Common myeloid progenitor, CD34-positive (primary cell): ENCODE results near the gene EME1.

Experiments used
- CTCF ChIA-PET: fragments of 350-600 bp; sonication (Branson Sonifier 250); formaldehyde crosslinking; loops from one replicate; lab custom pipeline; 2021; ENCODE audit warnings: antibody characterized with exemption; lab: Charles Lee
- POLR2A ChIA-PET: fragments of 350-600 bp; sonication (Branson Sonifier 250); formaldehyde crosslinking; loops from one replicate; lab custom pipeline; 2021; ENCODE audit warnings: antibody characterized with exemption; lab: Charles Lee
- DNase-seq, 3 donors: peaks; one replicate each; pipeline versions ENCODE4 v3.0.0 to v3.0.0-alpha.2; 2013
- H3K27ac ChIP-seq, 2 experiments: 1 replicate in 1 of 2; 2 replicates in 1 of 2; pipeline ENCODE4 v1.7.0; 2013; ENCODE audit warnings: inconsistent platforms in 2 of 2, low read length in 2 of 2, mild to moderate bottlenecking in 2 of 2, low read depth in 1 of 2, moderate library complexity in 1 of 2; ENCODE audit not compliant: severe bottlenecking in 2 of 2, insufficient read depth in 1 of 2, poor library complexity in 1 of 2
- H3K27me3 ChIP-seq, 5 experiments: replicated peaks in 2 of 5; 1 replicate in 3 of 5; 2 replicates in 2 of 5; pipeline versions ENCODE4 v1.6.1 to v1.7.0; 2013; ENCODE audit warnings: low read length in 4 of 5, mild to moderate bottlenecking in 2 of 5, moderate library complexity in 2 of 5, inconsistent platforms in 1 of 5; ENCODE audit not compliant: insufficient read depth in 5 of 5, control insufficient read depth in 4 of 5
- H3K36me3 ChIP-seq, 4 experiments: 1 replicate in 2 of 4; 2 replicates in 2 of 4; pipeline versions ENCODE4 v1.6.1 to v1.7.0; 2013; ENCODE audit warnings: low read length in 3 of 4, control low read depth in 1 of 4, mild to moderate bottlenecking in 1 of 4; ENCODE audit not compliant: control insufficient read depth in 4 of 4, insufficient read depth in 4 of 4
- H3K4me1 ChIP-seq, 4 experiments: 1 replicate in 3 of 4; 2 replicates in 1 of 4; pipeline versions ENCODE4 v1.6.1 to v1.7.1; 2013; ENCODE audit warnings: low read length in 3 of 4, mild to moderate bottlenecking in 3 of 4, control low read depth in 1 of 4, inconsistent platforms in 1 of 4, moderate library complexity in 1 of 4; ENCODE audit not compliant: control insufficient read depth in 4 of 4, insufficient read depth in 4 of 4; ENCODE audit errors: control extremely low read depth in 1 of 4
- H3K4me3 ChIP-seq, 7 experiments: 1 replicate in 4 of 7; 2 replicates in 3 of 7; pipeline versions ENCODE4 v1.5.1 to v1.7.0; 2013; ENCODE audit warnings: mild to moderate bottlenecking in 7 of 7, low read length in 6 of 7, moderate library complexity in 6 of 7, inconsistent platforms in 2 of 7, low read depth in 2 of 7, control low read depth in 1 of 7; ENCODE audit not compliant: insufficient read depth in 4 of 7, control insufficient read depth in 1 of 7; ENCODE audit errors: extremely low read depth in 1 of 7
- H3K9me3 ChIP-seq, 5 experiments: 1 replicate in 4 of 5; 2 replicates in 1 of 5; pipeline versions ENCODE4 v1.6.1 to v1.7.1; 2013; ENCODE audit warnings: low read length in 4 of 5, mild to moderate bottlenecking in 2 of 5, inconsistent platforms in 1 of 5, low read depth in 1 of 5, moderate library complexity in 1 of 5; ENCODE audit not compliant: control insufficient read depth in 4 of 5, insufficient read depth in 2 of 5; ENCODE audit errors: control extremely low read depth in 1 of 5
- WGBS: methylation state at CpG from one replicate; pipeline ENCODE4 v1.1.5; 2013; ENCODE audit not compliant: insufficient coverage; 5-methylcytosine and 5-hydroxymethylcytosine counted together

Gene EME1

GRCh38 chr17:50370052-50370451 is 3.0 kb upstream of the EME1 start:
- no peaks in the 10 kb centered on the region for H3K9me3 ChIP-seq
- ChIA-PET CTCF (interaction anchor here (0.7 to 3.4 kb wide), 2 partner anchors 8 to 10 kb away, joined by 3 to 24 read pairs; no protein-coding TSS in a partner anchor), POLR2A (no interaction called here)
- no peak overlapping the region for H3K27ac ChIP-seq
- peaks cover 4 to 19% (median 15%) of the 10 kb centered on the region in 4 experiments for H3K4me1 ChIP-seq
- no peak for DNase-seq
- H3K36me3 ChIP-seq = peaks cover 5 to 57% (median 49%) of the 10 kb centered on the region in 4 experiments
- H3K4me3 ChIP-seq = no peak overlapping the region
- H3K27me3 ChIP-seq = no peaks in the 10 kb centered on the region
- 94% methylated on average over 5 of the region's 5 CpGs for WGBS

DNA sequence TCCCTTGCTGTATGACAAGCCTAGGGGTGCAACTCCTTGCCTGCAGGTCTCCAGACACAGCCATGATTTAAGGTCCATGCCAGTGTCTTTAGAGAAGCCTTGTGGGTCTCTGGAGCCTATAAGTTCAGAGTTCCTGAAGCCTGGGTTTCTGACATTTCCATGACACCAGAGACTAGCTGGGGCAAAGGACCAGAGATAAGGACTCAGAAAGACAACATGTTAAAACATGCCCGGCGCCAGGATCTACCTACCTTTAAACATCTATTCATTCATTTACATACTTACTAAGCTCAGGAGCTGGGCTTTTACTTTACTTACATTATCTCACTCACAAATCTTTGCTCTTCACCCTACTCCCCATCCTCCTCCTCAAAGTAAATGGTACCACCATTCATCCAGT is 1.5 kb upstream of the EME1 start:
- 100% methylated on average over 2 of the region's 2 CpGs for WGBS
- CTCF ChIA-PET = interaction anchor here (1.3 to 3.4 kb wide), 3 partner anchors 10 to 108 kb away, joined by 3 to 24 read pairs (median 8); partner anchors contain the start of gene LRRC59
- no peak overlapping the region for H3K27ac ChIP-seq

DNA sequence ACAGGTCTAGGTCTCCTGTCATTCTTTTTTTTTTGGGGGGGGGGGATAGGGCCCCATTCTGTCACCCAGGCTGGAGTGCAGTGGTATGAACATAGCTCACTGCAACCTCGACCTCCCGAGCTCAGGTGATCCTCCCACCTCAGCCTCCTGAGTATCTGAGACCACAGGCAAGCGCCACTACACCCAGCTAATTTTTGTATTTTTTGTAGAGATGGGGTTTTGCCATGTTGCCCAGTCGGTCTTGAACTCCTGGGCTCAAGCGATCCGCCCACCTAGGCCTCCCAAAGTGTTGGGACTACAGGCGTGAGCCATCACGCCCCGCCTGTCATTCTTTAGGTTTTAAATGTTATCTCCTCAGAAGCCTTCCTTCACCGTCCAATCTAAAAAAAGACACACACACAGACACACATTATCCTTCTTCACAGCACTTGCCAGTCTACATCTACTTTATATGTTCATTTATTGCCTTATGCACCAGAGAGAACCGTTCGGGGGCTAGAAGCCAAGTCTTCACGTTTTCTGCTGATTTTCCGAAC is 739 bp upstream of the EME1 start:
- 9% methylated on average over 10 of the region's 14 CpGs for WGBS

More for the DNA sequence above, 1.5 kb upstream of the EME1 start:
- peak overlapping the region in 2 of 7 experiments; percentile 84 to 88 for H3K4me3 ChIP-seq
- H3K27me3 ChIP-seq = no peaks in the 10 kb centered on the region
- peaks cover 3 to 55% (median 44%) of the 10 kb centered on the region in 4 experiments for H3K36me3 ChIP-seq
- no peaks in the 10 kb centered on the region for H3K9me3 ChIP-seq
- no peak for DNase-seq
- H3K4me1 ChIP-seq = peaks cover 4 to 19% (median 15%) of the 10 kb centered on the region in 4 experiments
- POLR2A ChIA-PET = no interaction called here

DNA sequence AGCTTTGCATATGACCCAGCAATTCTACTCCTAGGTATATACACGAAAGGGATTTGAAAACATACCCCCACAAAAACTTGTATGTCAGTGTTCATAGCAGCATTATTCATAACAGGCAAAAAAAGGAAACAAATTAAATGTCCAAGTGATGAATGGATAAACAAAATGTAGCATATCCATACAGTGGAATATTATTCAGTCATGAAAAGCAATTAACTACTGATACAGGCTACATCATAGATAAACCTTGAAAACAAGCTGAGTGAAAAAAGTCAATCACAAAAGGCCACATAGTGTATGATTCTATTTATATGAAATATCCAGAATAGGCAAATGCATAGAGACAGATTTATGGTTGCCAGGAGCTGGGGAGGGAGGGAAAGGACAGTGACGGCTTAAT is 676 bp downstream of the EME1 start:
- no peak for DNase-seq
- Histone ChIP-seq H3K36me3 (peaks cover 0 to 42% (median 29%) of the 10 kb centered on the region in 4 experiments), H3K4me1 (peaks cover 4 to 19% (median 15%) of the 10 kb centered on the region in 4 experiments), H3K4me3 (peak overlapping the region in 5 of 7 experiments; percentile 84 to 99 (median 88)), H3K9me3 (no peaks in the 10 kb centered on the region), H3K27me3 (no peaks in the 10 kb centered on the region), H3K27ac (peak overlapping the region in 1 of 2 experiments; percentile 97)
- ChIA-PET POLR2A (no interaction called here), CTCF (interaction anchor here (2.2 to 2.6 kb wide), 2 partner anchors 12 to 23 kb away, joined by 7 to 12 read pairs; partner anchors contain the start of gene LRRC59)
- WGBS = no CpG with 5 or more reads among the region's 2 CpGs

More for the DNA sequence above, 739 bp upstream of the EME1 start:
- Histone ChIP-seq H3K4me1 (peaks cover 4 to 19% (median 15%) of the 10 kb centered on the region in 4 experiments), H3K27me3 (no peaks in the 10 kb centered on the region), H3K36me3 (peaks cover 0 to 50% (median 37%) of the 10 kb centered on the region in 4 experiments), H3K27ac (peak overlapping the region; percentile 91 to 97), H3K9me3 (no peaks in the 10 kb centered on the region), H3K4me3 (peak overlapping the region; percentile 69 to 99 (median 88))
- POLR2A ChIA-PET = no interaction called here
- no peak for DNase-seq
- CTCF ChIA-PET = interaction anchor here (1.3 to 3.4 kb wide), 4 partner anchors 11 to 107 kb away, joined by 3 to 24 read pairs (median 8); partner anchors contain the start of gene LRRC59

GRCh38 chr17:50375858-50376538 is 3.0 kb downstream of the EME1 start:
- WGBS = 100% methylated on average over 2 of the region's 5 CpGs
- Histone ChIP-seq H3K4me3 (no peak overlapping the region), H3K27ac (no peak overlapping the region), H3K9me3 (no peaks in the 10 kb centered on the region), H3K36me3 (peaks cover 2 to 47% (median 28%) of the 10 kb centered on the region in 4 experiments), H3K27me3 (no peaks in the 10 kb centered on the region), H3K4me1 (peaks cover 4 to 19% (median 15%) of the 10 kb centered on the region in 4 experiments)
- ChIA-PET CTCF (interaction anchor here (2.6 kb wide), 1 partner anchor 14 kb away, joined by 12 read pairs; no protein-coding TSS in a partner anchor), POLR2A (no interaction called here)
- DNase-seq = no peak

- DNase-seq = no peak
- no peak overlapping the region for H3K27ac ChIP-seq
- no peak overlapping the region for H3K4me3 ChIP-seq
- no peaks in the 10 kb centered on the region for H3K4me1 ChIP-seq
- H3K27me3 ChIP-seq = no peaks in the 10 kb centered on the region
- peaks cover 13 to 78% (median 57%) of the 10 kb centered on the region in 4 experiments for H3K36me3 ChIP-seq
- ChIA-PET POLR2A (no interaction called here), CTCF (interaction anchor here (1.5 to 9.9 kb wide), 2 partner anchors 9 to 16 kb away, joined by 3 to 79 read pairs; partner anchors contain the start of gene LRRC59)
- H3K9me3 ChIP-seq = no peaks in the 10 kb centered on the region
- WGBS = 90% methylated on average over 4 of the region's 6 CpGs
These were observed 6.5 kb downstream of the EME1 start for GRCh38 chr17:50379351-50380132.
